ENCODE results near the gene SREBF1.

Gene SREBF1

GRCh38 chr17:17836818-17837379 is at the start of gene SREBF1:
TSS of gene SREBF1 (minus strand) at chr17:17836986. CDS start at chr17:17836817, 169 bp downstream.
- peak within 1 kb of the TSS; percentile 91 for H3K9ac ChIP-seq (ENCODE audit: low read depth, low read length)

DNA sequence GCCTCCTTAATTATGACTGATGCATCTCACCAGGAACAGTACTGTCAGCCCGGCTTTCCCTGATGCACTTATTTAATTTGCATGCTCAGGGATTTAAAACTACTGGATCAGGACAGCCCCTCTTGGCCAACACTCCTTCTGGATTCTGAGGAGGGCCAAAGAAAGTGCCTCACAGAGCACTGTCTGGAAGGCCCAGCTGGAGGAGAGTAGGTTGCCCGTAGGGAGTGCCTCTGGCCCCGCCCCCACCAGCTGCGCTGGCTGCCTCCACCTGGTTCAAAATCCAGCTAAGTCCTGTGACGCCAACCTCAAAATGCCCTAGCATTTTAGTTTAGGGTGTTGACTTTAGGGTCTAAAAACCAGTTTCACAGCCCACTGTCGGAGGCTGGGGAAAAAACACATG is 49.4 kb upstream of the SREBF1 start:
- no peaks in the 10 kb centered on the region for H3K36me3 ChIP-seq (ENCODE audit: control insufficient read depth, insufficient read depth, low read length)

More at GRCh38 chr17:17836818-17837379, at the start of gene SREBF1:
- peak within 1 kb of the TSS; percentile 80 for H3K27ac ChIP-seq (ENCODE audit: low read depth, low read length)
- peaks cover 47% of the 10 kb centered on the region for H3K4me1 ChIP-seq (ENCODE audit: control insufficient read depth, insufficient read depth, low read length)
- 0 out of 2 replicates have a peak, but pooled peaks cover 5% of the 10 kb centered on the region for H3K27me3 ChIP-seq (ENCODE audit: control insufficient read depth, insufficient read depth, low read length)
- H3K36me3 ChIP-seq (ENCODE audit: control insufficient read depth, insufficient read depth, low read length) = peaks cover 3% of the 10 kb centered on the region; the same call in 1 of the 2 replicates
- H3K9me3 ChIP-seq (ENCODE audit: control insufficient read depth, insufficient read depth, low read length) = no peaks in the 10 kb centered on the region
- H3K4me3 ChIP-seq (ENCODE audit: low read depth, low read length) = peak within 1 kb of the TSS; percentile 92

DNA sequence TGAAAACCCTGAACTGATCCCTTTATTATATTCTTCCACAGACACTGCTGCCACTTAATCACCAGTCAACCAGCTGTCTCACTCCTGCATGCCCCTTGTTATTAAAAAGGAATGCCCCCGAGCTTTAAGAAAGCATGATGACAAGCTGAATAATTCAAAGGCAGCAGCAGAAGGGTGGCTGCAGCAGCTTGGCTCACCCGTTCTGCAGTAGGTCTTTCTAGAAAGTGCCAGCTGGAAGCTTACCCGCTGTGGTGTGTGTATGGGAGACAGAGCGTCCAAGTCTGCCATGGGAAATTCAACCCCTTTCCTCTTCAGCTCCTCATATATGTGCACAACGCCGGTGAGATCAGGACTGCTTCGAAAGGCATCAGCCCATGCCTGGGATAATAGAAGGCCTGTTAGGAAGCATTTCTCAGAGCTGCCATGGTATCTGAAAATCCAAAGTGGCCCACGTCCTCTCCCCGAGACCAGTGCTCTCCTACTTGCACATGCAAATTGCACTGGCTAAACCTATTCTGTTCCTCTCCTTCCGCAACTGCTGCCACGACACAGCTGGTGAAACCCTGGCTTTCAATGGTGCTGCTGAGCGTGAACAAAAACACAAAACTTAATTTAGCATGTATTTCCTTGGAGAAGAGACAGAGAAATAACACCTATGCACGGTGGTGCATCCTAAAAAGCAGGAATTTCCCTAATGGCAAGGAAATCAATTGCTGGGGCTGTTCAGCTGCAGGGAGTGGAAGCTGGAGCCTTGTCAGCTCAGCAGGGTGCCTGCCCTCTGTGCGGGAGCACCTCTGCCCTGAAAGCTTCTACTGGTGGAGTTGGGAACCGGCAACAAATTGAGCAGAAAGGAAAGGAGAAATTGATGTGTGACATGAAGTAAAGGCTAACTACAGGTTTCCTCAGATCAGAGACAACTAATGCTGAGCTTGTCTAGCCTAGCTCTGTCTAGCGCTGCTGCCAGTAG is 47.9 kb upstream of the SREBF1 start:
- Histone ChIP-seq H3K9me3 (ENCODE audit: control insufficient read depth, insufficient read depth, low read length) (no peaks in the 10 kb centered on the region), H3K4me1 (ENCODE audit: control insufficient read depth, insufficient read depth, low read length) (peaks cover 44% of the 10 kb centered on the region), H3K27me3 (ENCODE audit: control insufficient read depth, insufficient read depth, low read length) (no peaks in the 10 kb centered on the region; the same call in 1 of the 2 replicates), H3K4me3 (ENCODE audit: low read depth, low read length) (no peak overlapping the region), H3K36me3 (ENCODE audit: control insufficient read depth, insufficient read depth, low read length) (no peaks in the 10 kb centered on the region), H3K9ac (ENCODE audit: low read depth, low read length) (no peak overlapping the region), H3K27ac (ENCODE audit: low read depth, low read length) (peak overlapping the region; percentile 1)

More for the DNA sequence above, 49.4 kb upstream of the SREBF1 start:
- H3K4me3 ChIP-seq (ENCODE audit: low read depth, low read length) = no peak overlapping the region
- no peak overlapping the region for H3K27ac ChIP-seq (ENCODE audit: low read depth, low read length)
- peaks cover 45% of the 10 kb centered on the region for H3K4me1 ChIP-seq (ENCODE audit: control insufficient read depth, insufficient read depth, low read length)
- no peaks in the 10 kb centered on the region; the same call in 1 of the 2 replicates for H3K27me3 ChIP-seq (ENCODE audit: control insufficient read depth, insufficient read depth, low read length)
- H3K9ac ChIP-seq (ENCODE audit: low read depth, low read length) = no peak overlapping the region
- no peaks in the 10 kb centered on the region for H3K9me3 ChIP-seq (ENCODE audit: control insufficient read depth, insufficient read depth, low read length)

DNA sequence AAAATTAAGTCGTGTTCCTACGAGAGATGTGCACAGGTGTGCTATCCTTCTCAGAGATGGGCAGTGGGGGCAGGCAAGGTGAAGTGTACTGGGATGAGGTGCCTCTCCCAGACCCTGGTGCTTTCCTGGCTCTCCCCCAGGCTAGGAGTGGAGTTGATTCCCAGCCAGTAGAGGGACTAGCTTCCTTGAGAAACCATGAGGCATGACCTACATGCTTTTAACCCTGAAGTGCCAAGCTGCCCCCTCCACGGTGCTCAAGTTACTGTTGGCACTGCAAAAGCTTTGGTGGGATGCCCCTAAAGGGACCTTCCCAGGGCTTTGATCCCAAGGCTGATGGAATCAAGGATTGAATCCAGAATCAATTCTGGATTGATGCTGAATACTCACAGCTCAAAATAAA is 47.0 kb upstream of the SREBF1 start:
- Histone ChIP-seq H3K4me3 (ENCODE audit: low read depth, low read length) (no peak overlapping the region), H3K27ac (ENCODE audit: low read depth, low read length) (no peak overlapping the region), H3K4me1 (ENCODE audit: control insufficient read depth, insufficient read depth, low read length) (peaks cover 36% of the 10 kb centered on the region)

DNA sequence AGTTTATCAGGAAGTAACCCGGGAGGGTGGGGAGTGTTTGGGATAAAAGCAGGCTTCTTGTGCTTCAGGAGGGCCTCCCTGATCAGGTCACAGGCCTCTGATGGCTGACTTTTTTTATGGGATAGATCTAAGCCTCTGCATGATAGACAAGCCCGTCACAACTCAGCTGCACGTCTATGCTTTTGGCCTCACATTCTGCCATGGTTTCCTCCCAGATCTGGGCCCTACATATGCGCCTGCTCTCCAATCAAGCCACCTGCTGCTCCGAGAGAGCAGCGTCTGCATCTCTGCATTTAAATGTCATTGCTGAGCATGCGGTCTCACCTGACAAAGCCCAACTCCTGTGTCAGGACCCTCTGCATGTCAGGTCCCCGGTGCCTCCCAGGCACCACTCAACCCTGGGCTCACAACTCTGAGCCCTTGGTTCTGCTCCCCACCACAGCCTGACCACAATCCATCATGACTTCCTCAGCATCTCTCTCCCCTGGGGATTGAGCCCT is 45.3 kb upstream of the SREBF1 start:
- Histone ChIP-seq H3K27ac (ENCODE audit: low read depth, low read length) (no peak overlapping the region), H3K9me3 (ENCODE audit: control insufficient read depth, insufficient read depth, low read length) (no peaks in the 10 kb centered on the region), H3K27me3 (ENCODE audit: control insufficient read depth, insufficient read depth, low read length) (no peaks in the 10 kb centered on the region), H3K4me3 (ENCODE audit: low read depth, low read length) (no peak overlapping the region), H3K4me1 (ENCODE audit: control insufficient read depth, insufficient read depth, low read length) (peaks cover 45% of the 10 kb centered on the region), H3K36me3 (ENCODE audit: control insufficient read depth, insufficient read depth, low read length) (no peaks in the 10 kb centered on the region), H3K9ac (ENCODE audit: low read depth, low read length) (no peak overlapping the region)

More for the DNA sequence above, 47.0 kb upstream of the SREBF1 start:
- Histone ChIP-seq H3K27me3 (ENCODE audit: control insufficient read depth, insufficient read depth, low read length) (no peaks in the 10 kb centered on the region), H3K36me3 (ENCODE audit: control insufficient read depth, insufficient read depth, low read length) (no peaks in the 10 kb centered on the region), H3K9me3 (ENCODE audit: control insufficient read depth, insufficient read depth, low read length) (no peaks in the 10 kb centered on the region), H3K9ac (ENCODE audit: low read depth, low read length) (no peak overlapping the region)

DNA sequence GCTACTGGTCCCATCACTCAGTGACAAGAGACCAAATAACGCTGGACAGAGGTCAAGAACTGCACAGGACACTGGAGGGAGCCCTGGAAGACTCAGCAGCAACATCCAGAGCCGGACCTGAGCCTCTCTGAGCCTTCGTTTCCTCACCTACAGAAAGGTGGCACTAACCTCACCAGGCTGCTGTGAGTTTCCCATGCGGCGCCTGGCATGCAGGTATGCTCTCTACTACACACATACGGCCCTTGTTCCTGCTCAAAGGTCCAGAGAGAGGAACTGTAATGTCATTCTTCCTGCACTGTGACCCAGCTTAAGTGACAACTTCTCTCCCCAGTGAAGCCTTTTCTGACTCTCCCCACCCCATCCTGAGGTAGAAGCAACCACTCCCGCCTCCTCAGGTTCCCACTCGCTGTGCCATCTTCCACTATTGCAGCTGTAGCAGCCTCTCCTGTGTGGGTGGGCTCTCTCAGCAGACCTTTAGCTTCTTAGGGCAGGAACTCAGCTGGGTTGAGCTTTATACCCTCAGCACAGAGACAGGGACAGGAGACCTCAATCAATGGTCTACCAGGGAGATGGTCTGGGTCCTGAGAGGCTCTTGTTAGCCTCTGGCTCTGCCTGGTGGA is 43.9 kb upstream of the SREBF1 start:
- Histone ChIP-seq H3K36me3 (ENCODE audit: control insufficient read depth, insufficient read depth, low read length) (no peaks in the 10 kb centered on the region), H3K27me3 (ENCODE audit: control insufficient read depth, insufficient read depth, low read length) (no peaks in the 10 kb centered on the region), H3K27ac (ENCODE audit: low read depth, low read length) (no peak overlapping the region), H3K9me3 (ENCODE audit: control insufficient read depth, insufficient read depth, low read length) (no peaks in the 10 kb centered on the region), H3K4me1 (ENCODE audit: control insufficient read depth, insufficient read depth, low read length) (peaks cover 49% of the 10 kb centered on the region), H3K9ac (ENCODE audit: low read depth, low read length) (no peak overlapping the region), H3K4me3 (ENCODE audit: low read depth, low read length) (no peak overlapping the region)

DNA sequence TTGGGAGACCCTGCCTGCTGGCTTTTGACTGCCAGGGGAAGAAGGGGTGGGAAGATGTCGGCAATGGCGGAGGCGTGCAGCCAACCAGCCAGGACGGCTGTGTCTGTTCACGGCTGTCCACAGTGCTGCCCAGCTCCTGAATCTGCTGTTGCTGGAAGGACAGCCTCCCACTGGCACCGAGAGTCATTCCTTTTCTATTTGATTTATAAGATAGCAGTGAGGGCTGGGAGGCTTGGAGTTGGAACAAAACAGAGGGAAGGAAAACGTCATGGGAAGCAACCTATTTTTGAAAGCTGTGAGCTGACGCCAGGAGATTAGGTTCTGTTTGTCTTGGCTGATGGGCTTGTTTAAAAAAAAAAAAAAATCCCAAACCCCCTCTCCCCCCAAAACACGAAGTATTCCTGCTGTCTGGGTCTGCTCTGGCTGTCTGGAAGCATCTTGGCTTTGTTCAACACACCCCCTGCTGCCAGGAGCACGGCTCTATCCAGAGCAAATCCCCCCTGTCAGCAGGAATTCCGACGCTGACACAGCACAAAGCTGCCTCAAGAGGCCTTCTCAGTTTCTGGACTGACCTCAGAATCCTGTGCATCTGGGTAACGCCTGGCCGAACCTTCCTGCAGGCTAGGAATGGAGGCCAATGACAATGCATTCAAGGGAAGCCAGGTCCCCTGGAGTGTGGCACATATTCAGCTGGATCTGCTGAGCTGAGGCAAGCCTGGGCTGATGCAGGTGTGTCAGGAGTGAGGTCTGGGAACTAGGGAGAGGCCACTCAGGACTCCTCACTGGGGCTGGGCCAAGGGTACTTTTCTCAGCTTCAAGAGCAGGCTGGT is 41.0 kb upstream of the SREBF1 start:
- Histone ChIP-seq H3K4me3 (ENCODE audit: low read depth, low read length) (no peak overlapping the region), H3K9ac (ENCODE audit: low read depth, low read length) (no peak overlapping the region), H3K4me1 (ENCODE audit: control insufficient read depth, insufficient read depth, low read length) (peaks cover 31% of the 10 kb centered on the region), H3K27ac (ENCODE audit: low read depth, low read length) (peak overlapping the region; percentile 63), H3K27me3 (ENCODE audit: control insufficient read depth, insufficient read depth, low read length) (no peaks in the 10 kb centered on the region), H3K9me3 (ENCODE audit: control insufficient read depth, insufficient read depth, low read length) (no peaks in the 10 kb centered on the region), H3K36me3 (ENCODE audit: control insufficient read depth, insufficient read depth, low read length) (no peaks in the 10 kb centered on the region)

- Histone ChIP-seq H3K4me1 (ENCODE audit: control insufficient read depth, insufficient read depth, low read length) (peaks cover 24% of the 10 kb centered on the region), H3K36me3 (ENCODE audit: control insufficient read depth, insufficient read depth, low read length) (no peaks in the 10 kb centered on the region), H3K9me3 (ENCODE audit: control insufficient read depth, insufficient read depth, low read length) (no peaks in the 10 kb centered on the region), H3K4me3 (ENCODE audit: low read depth, low read length) (no peak overlapping the region), H3K27ac (ENCODE audit: low read depth, low read length) (peak overlapping the region; percentile 63), H3K9ac (ENCODE audit: low read depth, low read length) (no peak overlapping the region), H3K27me3 (ENCODE audit: control insufficient read depth, insufficient read depth, low read length) (no peaks in the 10 kb centered on the region)
These were observed 40.3 kb upstream of the SREBF1 start for GRCh38 chr17:17876959-17877528.

- Histone ChIP-seq H3K9me3 (ENCODE audit: control insufficient read depth, insufficient read depth, low read length) (no peaks in the 10 kb centered on the region), H3K9ac (ENCODE audit: low read depth, low read length) (no peak overlapping the region), H3K36me3 (ENCODE audit: control insufficient read depth, insufficient read depth, low read length) (no peaks in the 10 kb centered on the region), H3K4me1 (ENCODE audit: control insufficient read depth, insufficient read depth, low read length) (peaks cover 27% of the 10 kb centered on the region), H3K27ac (ENCODE audit: low read depth, low read length) (no peak overlapping the region), H3K27me3 (ENCODE audit: control insufficient read depth, insufficient read depth, low read length) (peaks cover 11% of the 10 kb centered on the region), H3K4me3 (ENCODE audit: low read depth, low read length) (no peak overlapping the region)
These were observed 37.7 kb upstream of the SREBF1 start for GRCh38 chr17:17874478-17874877.

DNA sequence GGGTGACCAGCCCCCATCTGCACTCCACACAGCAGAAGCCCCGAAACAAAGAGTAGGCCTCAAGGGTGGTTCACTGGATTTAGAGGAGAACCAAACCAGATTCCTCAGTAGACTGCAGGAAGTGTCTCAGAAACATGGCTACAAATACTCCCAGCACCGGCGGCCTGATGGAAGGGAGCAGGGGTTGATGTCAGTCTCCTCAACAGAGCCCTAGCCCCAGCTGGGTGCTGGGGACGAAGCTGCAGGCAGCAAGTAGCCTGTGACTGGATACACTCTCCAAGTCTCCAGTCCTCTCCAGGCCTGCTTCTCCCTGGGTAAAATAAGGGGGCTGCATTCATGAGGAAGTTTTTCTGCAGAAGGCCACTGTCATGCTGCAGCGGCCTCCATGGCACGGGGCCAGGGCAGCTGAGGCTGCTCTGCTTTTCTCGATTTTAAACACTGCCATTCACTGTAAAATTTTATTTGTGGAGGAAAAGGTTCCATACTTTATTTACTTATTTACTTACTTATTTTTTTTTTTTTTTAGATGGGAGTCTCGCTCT is 36.7 kb upstream of the SREBF1 start:
- no peak overlapping the region for H3K9ac ChIP-seq (ENCODE audit: low read depth, low read length)
- no peak overlapping the region for H3K27ac ChIP-seq (ENCODE audit: low read depth, low read length)
- peaks cover 33% of the 10 kb centered on the region for H3K4me1 ChIP-seq (ENCODE audit: control insufficient read depth, insufficient read depth, low read length)
- H3K36me3 ChIP-seq (ENCODE audit: control insufficient read depth, insufficient read depth, low read length) = no peaks in the 10 kb centered on the region
- H3K27me3 ChIP-seq (ENCODE audit: control insufficient read depth, insufficient read depth, low read length) = peaks cover 11% of the 10 kb centered on the region
- no peaks in the 10 kb centered on the region for H3K9me3 ChIP-seq (ENCODE audit: control insufficient read depth, insufficient read depth, low read length)
- no peak overlapping the region for H3K4me3 ChIP-seq (ENCODE audit: low read depth, low read length)
